ENCODE results near the gene MAN2B1.

GRCh38 chr19:12638611-12639182 is 27.8 kb downstream of the MAN2B1 start:
- TF ChIP-seq CTCF (IDR thresholded peaks at IDR 0.05): no peak
- TF ChIP-seq POLR2A (IDR thresholded peaks at IDR 0.05): no peak
